ENCODE measurements around the gene KLHL13.

GRCh38 chrX:117978402-117978801, 138.2 kb downstream of the KLHL13 start:
- TF ChIP-seq CTCF (IDR thresholded peaks at IDR 0.05) (no peak), ZFX (IDR thresholded peaks at IDR 0.05; ENCODE audit: borderline replicate concordance) (no peak)
